GM21367 (cell line): ENCODE results near the gene CFC1.
"Not testable (repeated sequence)": the region's sequence is repeated elsewhere in the genome, so short reads cannot be mapped to it uniquely, and the experiment has no call there.

Experiments used
- ATAC-seq: cut with Tn5 transposase; IDR thresholded peaks from one replicate; pipeline ENCODE4 v1.9.1; 2021; ENCODE audit not compliant: unreplicated experiment

The CFC1 gene

DNA sequence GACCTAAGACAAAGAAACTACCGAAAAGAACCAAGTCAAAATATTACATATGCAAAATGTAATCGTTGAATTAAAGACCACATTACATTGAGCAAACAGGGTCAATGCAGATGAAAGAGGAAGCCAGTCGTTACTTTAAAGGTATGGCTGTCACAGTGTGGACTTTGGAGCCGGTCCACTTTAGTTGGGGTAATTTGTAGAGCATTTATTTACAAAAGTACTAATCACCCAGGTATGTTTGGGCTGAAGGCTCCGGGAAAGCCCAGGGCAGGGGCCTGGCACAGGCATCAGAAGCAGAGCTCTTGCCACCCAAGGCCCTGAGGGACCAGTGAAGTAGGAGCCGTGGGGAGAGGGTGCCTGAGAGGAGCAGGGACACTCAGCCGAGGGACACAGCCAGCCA lies 15.8 kb downstream of the CFC1 start:
- not testable (repeated sequence) for ATAC-seq

DNA sequence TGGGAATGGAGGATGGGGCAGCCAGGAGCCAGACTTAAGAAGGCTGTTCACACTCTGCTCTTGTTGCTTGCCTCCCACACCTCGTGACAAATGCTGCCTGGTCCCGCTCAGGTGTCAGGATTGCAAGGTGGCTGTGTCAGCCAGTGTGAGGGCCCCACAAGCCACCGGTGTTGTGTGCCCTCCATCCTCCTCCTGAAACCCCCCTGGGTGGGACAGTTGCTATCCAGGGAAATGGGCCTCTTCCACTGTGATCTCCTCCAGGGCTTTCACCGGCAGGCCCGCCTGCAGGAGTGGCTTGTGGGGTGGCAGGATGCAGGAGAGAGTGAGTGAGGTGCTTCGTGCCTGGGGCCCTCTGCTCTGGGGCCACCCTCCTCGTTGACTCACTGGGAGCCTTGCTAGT lies 16.4 kb downstream of the CFC1 start:
- ATAC-seq = not testable (repeated sequence)

DNA sequence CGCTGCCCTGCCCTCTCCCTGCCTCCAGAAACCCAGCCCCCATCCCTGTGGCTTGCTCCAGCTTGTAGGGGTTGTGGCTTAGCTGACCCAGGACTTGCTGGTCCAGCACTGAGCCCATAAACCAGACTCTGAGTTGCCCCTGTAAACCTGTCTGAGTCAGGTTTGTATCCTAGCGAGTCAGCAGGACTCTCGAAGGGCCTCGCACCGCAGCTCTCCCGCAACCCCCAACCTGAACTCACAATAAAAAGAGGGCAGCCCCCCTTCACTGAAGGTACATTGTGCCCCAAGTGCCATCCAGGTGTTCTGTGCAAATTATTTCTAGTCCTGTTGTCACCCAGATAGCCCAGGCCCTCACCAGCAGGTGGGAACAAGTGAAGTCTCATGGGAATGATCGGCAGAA lies 17.9 kb downstream of the CFC1 start:
- not testable (repeated sequence) for ATAC-seq

DNA sequence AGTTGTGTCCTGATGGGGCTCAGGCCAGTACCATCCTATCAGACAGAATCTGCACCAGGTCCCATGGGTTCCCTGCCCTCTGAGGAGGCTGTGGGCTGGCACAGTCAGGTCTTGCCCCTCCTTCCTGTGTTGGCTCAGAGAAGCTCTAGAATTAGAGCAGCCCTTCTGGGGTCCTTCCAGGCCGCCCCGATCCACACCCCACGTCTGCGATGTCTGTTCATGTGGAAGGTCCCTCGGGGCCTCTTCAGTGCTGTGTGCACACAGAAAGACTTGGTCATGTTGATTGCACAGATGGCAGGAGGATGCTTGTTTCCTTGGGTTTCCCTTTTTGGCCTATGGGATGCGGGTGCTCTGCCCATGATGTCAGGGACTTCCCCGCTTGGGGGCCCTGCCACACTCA lies 20.3 kb downstream of the CFC1 start:
- ATAC-seq = not testable (repeated sequence)

DNA sequence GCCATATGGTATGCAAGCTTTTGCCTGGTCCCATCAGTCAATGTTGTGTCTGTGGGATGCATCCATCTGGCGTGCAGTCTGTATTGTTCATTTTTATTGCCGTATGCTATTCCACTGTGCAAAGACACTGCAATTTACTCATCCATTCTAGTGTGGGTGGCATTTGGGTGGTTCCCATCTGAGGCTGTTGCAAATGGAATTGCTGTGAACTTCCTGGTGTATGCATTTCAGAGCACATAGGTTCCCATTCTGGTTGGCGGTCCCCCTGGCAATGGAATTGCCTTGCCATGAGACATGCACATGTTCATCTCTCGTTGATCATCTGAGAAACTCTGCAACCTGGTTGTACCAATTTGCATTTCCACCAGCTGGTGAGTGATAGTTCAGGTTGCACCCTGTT lies 21.8 kb downstream of the CFC1 start:
- ATAC-seq = not testable (repeated sequence)

DNA sequence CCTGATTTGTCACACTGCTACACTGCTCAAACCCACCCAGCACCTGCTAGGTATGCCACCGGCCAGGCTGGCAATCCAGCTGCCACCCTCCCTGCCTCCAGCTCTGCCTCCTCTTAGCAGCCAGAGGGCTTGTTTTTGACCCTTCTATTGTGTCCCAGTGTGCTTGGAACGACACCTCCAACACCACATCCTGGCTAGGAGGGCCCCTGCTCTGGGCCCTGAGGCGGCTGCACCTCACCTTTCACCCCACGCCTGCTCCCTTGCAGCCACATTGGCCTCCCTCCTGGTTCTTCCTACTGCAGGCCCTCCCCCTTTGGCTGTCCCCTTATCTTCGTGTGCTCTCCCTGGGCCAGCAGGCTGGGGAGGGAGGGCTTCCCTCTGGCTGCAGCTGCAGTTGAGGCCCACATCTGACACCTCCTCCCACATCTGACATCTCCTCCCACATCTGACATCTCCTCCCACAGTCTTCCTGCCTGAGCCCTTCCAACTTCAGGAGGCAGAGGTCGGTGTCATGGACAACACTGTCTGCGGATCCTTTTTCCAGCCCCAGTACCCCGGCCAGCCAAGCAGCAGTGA lies 23.1 kb downstream of the CFC1 start:
- not testable (repeated sequence) for ATAC-seq

DNA sequence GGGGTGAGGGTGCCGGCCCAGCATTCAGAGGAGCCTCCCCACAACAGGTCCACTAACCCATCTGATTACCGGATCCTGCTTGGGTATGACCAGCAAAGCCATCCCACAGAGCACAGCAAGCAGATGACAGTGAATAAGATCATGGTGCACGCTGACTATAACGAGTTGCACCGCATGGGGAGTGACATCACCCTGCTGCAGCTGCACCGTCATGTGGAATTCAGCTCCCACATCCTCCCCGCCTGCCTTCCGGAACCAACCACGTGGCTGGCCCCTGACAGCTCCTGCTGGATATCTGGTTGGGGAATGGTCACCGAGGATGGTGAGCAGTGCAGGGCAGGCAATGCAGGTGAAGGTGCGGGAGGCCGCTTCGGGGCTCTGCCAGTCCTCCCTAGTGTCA lies 25.1 kb downstream of the CFC1 start:
- not testable (repeated sequence) for ATAC-seq

DNA sequence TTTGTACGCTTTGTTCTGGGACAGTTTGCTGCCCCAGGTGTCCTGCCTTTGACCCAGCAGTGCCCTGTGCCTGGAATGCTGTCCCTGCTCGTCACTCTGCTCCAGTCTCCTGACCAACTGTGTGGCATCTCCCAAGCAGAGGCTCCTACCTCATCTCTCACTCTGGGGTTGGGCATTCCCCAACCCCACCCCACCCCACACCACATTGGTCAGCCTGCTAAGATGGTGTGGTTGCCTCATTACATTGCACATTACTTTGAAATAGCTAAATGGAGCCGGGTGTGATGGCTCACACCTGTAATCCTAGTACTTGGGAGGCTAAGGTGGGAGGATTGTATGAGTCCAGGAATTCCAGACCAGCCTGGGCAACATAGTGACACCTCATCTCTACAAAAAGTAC lies 27.4 kb downstream of the CFC1 start:
- ATAC-seq = not testable (repeated sequence)

DNA sequence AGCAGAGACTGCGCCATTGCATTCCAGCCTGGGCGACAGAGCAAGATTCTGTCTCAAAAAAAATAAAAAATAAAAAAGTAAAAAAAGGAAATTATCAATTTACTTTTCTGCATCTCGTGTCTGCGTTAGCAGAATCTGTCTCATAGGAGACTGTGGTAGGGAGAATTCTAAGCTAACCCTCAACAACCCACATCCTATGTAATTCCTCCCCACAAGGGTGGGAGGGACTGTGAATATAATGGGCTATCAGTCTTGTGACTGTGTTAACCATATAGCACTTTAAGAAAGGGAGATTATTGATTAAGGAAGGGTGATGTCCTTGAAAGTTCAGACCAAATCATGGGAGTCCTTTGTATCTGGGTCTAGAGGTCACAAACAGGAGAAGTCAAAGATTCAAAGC lies 33.2 kb downstream of the CFC1 start:
- not testable (repeated sequence) for ATAC-seq

DNA sequence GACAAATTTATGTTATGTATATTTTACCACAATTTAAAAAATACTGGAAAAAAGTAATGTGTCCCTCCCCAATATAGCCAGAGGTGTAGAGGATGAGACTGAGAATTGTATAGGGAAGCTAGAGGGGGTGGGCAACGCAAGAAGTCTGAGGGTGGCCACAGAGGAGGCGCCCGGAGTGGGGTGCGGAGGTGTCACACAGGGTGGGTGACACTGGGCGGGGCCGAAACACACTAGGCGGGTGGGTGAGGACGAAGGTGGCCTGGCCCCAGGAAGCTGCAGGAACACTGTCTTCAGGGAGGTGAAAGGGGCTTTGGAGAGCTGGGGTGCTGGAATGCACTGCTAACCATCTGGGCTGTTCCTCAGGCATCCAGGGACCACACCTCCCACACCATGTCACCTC lies 42.9 kb downstream of the CFC1 start:
- not testable (repeated sequence) for ATAC-seq

DNA sequence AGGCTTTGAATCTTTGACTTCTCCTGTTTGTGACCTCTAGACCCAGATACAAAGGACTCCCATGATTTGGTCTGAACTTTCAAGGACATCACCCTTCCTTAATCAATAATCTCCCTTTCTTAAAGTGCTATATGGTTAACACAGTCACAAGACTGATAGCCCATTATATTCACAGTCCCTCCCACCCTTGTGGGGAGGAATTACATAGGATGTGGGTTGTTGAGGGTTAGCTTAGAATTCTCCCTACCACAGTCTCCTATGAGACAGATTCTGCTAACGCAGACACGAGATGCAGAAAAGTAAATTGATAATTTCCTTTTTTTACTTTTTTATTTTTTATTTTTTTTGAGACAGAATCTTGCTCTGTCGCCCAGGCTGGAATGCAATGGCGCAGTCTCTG lies 45.2 kb downstream of the CFC1 start:
- ATAC-seq = not testable (repeated sequence)

DNA sequence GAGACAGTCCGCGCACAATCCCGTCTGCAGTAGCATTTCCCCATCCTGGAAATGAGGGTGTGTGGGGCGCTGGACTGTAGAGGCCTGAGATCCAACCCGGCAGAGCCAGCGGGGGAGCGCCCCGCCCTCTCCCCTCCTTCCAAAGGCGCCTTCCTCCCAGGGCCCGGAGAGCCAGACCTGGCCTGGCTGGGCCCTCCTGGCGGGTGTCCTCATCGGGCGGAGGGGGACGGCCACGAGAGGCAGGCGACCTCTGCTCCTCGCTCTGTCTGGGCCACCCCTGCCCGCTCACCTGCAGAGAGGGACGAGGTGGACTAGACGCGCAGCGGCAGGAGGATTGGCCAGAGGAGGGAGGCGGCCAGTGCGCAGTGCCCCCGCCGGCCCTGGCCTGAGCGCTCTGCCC lies 49.9 kb downstream of the CFC1 start:
- not testable (repeated sequence) for ATAC-seq

DNA sequence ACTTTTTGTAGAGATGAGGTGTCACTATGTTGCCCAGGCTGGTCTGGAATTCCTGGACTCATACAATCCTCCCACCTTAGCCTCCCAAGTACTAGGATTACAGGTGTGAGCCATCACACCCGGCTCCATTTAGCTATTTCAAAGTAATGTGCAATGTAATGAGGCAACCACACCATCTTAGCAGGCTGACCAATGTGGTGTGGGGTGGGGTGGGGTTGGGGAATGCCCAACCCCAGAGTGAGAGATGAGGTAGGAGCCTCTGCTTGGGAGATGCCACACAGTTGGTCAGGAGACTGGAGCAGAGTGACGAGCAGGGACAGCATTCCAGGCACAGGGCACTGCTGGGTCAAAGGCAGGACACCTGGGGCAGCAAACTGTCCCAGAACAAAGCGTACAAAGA lies 51.0 kb downstream of the CFC1 start:
- ATAC-seq = not testable (repeated sequence)

DNA sequence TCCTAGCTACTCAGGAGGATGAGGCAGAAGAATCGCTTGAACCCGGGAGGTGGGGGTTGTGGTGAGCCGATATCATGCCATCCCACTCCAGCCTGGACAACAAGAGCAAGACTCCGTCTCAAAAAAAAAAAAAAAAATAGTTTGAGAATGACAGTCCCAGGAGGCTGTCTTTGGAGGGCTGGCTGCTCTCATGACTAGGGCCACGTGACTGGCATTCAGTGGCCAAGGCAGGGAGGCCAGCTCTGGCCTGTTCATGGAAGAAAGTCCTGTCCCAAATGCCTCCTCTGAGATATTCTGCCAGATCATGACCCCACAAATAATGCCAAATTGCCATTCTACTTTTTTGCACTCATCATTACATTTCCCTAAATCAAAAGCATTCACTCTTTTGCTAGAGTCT lies 54.4 kb downstream of the CFC1 start:
- ATAC-seq = not testable (repeated sequence)

DNA sequence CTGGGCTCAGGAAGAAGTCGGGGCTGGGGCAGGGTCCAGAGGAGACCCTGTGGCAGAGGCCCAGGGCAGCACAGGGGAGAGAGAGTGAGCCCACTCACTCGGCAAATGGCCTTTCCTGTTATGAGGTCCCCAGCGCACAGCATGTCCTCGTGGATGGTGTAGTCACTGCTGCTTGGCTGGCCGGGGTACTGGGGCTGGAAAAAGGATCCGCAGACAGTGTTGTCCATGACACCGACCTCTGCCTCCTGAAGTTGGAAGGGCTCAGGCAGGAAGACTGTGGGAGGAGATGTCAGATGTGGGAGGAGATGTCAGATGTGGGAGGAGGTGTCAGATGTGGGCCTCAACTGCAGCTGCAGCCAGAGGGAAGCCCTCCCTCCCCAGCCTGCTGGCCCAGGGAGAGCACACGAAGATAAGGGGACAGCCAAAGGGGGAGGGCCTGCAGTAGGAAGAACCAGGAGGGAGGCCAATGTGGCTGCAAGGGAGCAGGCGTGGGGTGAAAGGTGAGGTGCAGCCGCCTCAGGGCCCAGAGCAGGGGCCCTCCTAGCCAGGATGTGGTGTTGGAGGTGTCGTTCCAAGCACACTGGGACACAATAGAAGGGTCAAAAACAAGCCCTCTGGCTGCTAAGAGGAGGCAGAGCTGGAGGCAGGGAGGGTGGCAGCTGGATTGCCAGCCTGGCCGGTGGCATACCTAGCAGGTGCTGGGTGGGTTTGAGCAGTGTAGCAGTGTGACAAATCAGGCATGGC lies 55.4 kb downstream of the CFC1 start:
- ATAC-seq = not testable (repeated sequence)

DNA sequence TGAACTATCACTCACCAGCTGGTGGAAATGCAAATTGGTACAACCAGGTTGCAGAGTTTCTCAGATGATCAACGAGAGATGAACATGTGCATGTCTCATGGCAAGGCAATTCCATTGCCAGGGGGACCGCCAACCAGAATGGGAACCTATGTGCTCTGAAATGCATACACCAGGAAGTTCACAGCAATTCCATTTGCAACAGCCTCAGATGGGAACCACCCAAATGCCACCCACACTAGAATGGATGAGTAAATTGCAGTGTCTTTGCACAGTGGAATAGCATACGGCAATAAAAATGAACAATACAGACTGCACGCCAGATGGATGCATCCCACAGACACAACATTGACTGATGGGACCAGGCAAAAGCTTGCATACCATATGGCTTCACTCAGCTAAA lies 56.6 kb downstream of the CFC1 start:
- not testable (repeated sequence) for ATAC-seq
